Nephron progenitor cell (in vitro differentiated cells): ENCODE data around the gene MGAT4C.

Experiments
- DNase-seq: peaks from one replicate; pipeline ENCODE4 v3.0.0; 2021
- H3K27ac Mint-ChIP-seq: 2 replicates; pipeline ENCODE4 v1.8.0; 2021; ENCODE audit warnings: mild to moderate bottlenecking, moderate library complexity, mixed read lengths
- H3K27me3 Mint-ChIP-seq: 2 replicates; pipeline ENCODE4 v1.8.0; 2021; ENCODE audit warnings: mild to moderate bottlenecking, low read depth, mixed read lengths; ENCODE audit not compliant: poor library complexity
- H3K36me3 Mint-ChIP-seq: 2 replicates; pipeline ENCODE4 v1.8.0; 2021; ENCODE audit warnings: low read depth, mixed read lengths
- H3K4me1 Mint-ChIP-seq: 2 replicates; pipeline ENCODE4 v1.8.0; 2021; ENCODE audit warnings: mixed read lengths
- H3K4me3 Mint-ChIP-seq: 2 replicates; pipeline ENCODE4 v1.8.0; 2021; ENCODE audit warnings: mild to moderate bottlenecking, moderate library complexity, mixed read lengths
- H3K9me3 Mint-ChIP-seq: 2 replicates; pipeline ENCODE4 v1.8.0; 2021; ENCODE audit warnings: mild to moderate bottlenecking, moderate library complexity, mixed read lengths
- TF ChIP-seq, protein P1 (sequence below): fragments of 200-600 bp; sonication (generic); IDR thresholded peaks from 2 replicates; pipeline ENCODE4 v1.5.0; 2021; ENCODE audit warnings: antibody characterized with exemption

MGAT4C gene

DNA sequence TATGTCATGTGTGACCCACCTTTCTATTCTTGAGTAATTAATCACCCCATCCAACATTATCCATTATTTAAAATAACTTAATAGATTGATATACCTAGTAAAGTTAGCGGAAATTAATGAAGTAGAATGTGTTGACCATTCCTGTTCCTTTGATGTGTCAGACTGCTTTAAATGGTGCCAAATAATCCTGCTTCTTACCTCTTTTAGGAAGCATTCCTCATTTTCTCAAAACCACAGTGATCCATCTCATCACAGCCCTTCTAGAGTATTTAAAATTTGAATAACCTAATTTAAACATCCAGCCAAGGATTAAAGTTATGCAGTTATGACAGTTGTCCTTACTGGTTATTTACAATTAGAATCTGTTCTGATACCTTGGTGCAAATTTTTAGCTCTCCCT lies 6.9 kb downstream of the MGAT4C start:
- Mint-ChIP-seq H3K36me3 (no peaks in the 10 kb centered on the region), H3K9me3 (no peaks in the 10 kb centered on the region), H3K4me3 (no peak overlapping the region), H3K4me1 (no peaks in the 10 kb centered on the region), H3K27me3 (no peaks in the 10 kb centered on the region), H3K27ac (peak overlapping the region; percentile 70)
- no peak for DNase-seq
- TF ChIP-seq, protein P1, sequence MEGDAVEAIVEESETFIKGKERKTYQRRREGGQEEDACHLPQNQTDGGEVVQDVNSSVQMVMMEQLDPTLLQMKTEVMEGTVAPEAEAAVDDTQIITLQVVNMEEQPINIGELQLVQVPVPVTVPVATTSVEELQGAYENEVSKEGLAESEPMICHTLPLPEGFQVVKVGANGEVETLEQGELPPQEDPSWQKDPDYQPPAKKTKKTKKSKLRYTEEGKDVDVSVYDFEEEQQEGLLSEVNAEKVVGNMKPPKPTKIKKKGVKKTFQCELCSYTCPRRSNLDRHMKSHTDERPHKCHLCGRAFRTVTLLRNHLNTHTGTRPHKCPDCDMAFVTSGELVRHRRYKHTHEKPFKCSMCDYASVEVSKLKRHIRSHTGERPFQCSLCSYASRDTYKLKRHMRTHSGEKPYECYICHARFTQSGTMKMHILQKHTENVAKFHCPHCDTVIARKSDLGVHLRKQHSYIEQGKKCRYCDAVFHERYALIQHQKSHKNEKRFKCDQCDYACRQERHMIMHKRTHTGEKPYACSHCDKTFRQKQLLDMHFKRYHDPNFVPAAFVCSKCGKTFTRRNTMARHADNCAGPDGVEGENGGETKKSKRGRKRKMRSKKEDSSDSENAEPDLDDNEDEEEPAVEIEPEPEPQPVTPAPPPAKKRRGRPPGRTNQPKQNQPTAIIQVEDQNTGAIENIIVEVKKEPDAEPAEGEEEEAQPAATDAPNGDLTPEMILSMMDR, result no peak

DNA sequence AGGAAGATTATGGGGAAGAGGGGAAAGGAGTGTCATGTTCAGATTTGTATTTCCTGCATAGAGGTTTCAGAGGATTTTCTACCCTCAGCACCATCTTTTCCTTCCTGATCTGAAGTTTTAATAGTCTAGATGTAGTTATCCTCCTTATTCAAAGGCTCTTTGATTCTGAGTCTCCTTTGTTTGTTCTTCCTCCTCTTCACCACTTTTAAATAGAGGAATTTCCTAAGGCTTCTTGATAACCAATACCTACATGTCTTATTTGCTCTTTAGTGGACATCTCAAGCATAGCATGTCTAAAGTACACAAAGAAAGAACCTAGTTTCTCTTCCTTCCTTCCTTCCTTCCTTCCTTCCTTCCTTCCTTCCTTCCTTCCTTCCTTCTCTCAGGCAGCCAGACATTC lies 8.3 kb downstream of the MGAT4C start:
- no peak for DNase-seq
- H3K4me3 Mint-ChIP-seq, result no peak overlapping the region

DNA sequence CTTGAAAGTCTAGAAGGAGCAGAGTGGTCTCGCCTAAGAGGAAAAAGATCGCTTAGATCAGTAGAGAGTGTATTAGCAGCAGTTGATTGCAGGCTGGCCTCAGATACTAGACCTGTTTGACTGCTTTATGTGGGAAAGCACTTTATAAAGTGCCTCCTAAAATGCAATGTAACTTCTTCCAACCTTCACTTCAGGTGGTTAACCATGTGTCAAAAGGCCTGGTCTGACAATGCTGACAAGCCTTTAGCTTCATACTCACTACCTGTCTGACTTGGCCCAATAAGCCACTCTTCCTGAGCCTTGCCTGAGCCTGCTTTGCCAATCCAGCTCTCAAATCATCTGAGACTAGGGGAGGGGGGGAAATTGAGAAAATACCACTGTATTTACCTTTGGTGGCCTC lies 14.6 kb downstream of the MGAT4C start:
- TF ChIP-seq, protein P1, result no peak
- no peak overlapping the region for H3K27ac Mint-ChIP-seq
- H3K27me3 Mint-ChIP-seq, result no peaks in the 10 kb centered on the region
- H3K4me3 Mint-ChIP-seq, result no peak overlapping the region
- H3K36me3 Mint-ChIP-seq, result no peaks in the 10 kb centered on the region
- H3K9me3 Mint-ChIP-seq, result no peaks in the 10 kb centered on the region
- H3K4me1 Mint-ChIP-seq, result no peaks in the 10 kb centered on the region
- no peak for DNase-seq

More for the DNA sequence above, 8.3 kb downstream of the MGAT4C start:
- no peak overlapping the region for H3K27ac Mint-ChIP-seq
- H3K4me1 Mint-ChIP-seq, result no peaks in the 10 kb centered on the region
- H3K27me3 Mint-ChIP-seq, result no peaks in the 10 kb centered on the region
- H3K36me3 Mint-ChIP-seq, result no peaks in the 10 kb centered on the region
- TF ChIP-seq, protein P1, result no peak
- H3K9me3 Mint-ChIP-seq, result no peaks in the 10 kb centered on the region

DNA sequence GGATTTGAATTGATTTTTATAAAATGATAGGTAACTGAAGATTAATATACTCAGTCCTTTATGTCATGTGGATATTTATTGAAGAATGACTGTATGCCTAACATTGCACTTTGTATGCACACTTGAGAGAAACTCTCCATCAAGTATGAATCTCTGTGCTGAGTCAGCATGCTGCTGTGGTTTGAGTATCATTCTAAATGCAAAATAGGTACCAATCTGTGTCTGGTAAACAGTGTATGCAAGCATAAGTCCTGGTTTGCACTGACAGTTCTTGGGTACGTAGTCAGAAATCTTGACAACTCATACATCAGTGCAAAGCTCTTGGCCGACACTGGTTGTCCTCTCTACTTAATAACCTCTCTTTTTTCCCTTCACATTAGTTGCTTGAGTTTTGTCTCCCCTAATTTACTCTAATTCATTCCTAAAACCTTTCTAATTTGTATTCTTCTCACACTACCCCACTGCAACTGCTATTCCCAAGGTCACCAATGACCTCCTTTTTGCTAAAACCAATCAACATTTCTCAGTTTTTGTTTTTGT lies 21.8 kb downstream of the MGAT4C start:
- no peak for DNase-seq
- Mint-ChIP-seq H3K36me3 (no peaks in the 10 kb centered on the region), H3K4me1 (peaks cover 9% of the 10 kb centered on the region), H3K4me3 (no peak overlapping the region), H3K9me3 (no peaks in the 10 kb centered on the region), H3K27ac (no peak overlapping the region), H3K27me3 (peaks cover 2% of the 10 kb centered on the region)
- TF ChIP-seq, protein P1, result no peak

DNA sequence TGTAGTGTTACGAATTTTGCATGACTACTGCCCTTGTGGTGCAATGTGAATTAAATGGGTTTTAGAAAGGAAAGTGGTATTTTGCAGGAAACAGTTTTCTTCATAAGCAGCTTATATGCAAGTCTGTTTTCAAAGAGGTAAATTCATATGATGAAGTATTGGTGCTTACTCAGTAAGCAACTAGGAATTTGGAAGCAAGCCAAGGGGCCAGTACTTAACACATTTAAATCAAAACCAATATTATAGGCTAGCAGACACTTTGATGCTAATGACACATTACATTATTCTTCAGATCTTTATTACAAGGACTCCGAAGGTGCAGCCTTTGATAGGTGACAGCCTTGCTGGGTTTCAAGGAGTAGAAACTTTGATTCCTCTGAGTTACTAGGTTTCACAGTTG lies 23.1 kb downstream of the MGAT4C start:
- Mint-ChIP-seq H3K27ac (no peak overlapping the region), H3K4me1 (peaks cover 9% of the 10 kb centered on the region), H3K27me3 (peaks cover 2% of the 10 kb centered on the region), H3K4me3 (no peak overlapping the region), H3K36me3 (no peaks in the 10 kb centered on the region), H3K9me3 (no peaks in the 10 kb centered on the region)
- DNase-seq, result no peak
- TF ChIP-seq, protein P1, result no peak

DNA sequence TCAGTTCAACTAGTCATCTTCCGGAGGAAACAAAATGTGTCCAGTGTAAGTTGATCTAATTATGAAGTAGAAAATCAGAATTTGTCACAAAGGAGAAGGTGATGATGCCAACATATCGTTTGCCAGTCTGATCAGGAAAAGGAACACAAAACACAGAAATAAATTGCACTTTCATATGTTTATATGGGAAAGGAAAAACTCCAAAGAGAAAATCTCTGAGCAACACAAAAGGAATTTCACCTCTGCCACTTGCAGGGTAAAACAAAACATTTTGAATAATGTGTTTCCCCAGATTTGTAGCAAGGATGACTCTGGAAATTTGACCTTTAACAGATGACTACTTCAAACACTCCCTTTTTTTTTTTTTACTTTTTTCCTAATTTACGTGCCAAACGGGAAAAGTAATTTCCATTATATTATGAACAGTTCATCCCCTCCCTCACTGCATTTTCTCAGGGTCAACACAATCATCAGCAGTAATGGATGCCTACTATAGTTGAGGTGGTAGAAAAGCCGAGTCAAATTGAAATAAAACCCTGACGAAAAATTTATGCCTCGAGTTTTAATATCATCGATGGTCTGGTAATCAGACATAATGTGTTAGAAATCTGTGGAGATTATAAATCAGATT lies 25.6 kb downstream of the MGAT4C start:
- no peaks in the 10 kb centered on the region for H3K36me3 Mint-ChIP-seq
- no peak for DNase-seq
- H3K9me3 Mint-ChIP-seq, result peaks cover 8% of the 10 kb centered on the region
- peaks cover 9% of the 10 kb centered on the region for H3K4me1 Mint-ChIP-seq
- H3K4me3 Mint-ChIP-seq, result no peak overlapping the region
- H3K27me3 Mint-ChIP-seq, result peaks cover 2% of the 10 kb centered on the region
- TF ChIP-seq, protein P1, result no peak
- H3K27ac Mint-ChIP-seq, result peak overlapping the region; percentile 33
